GM10266 (cell line): ENCODE results near the gene MYL1.

ENCODE experiments used
- DNase-seq: peaks from one replicate; pipeline ENCODE4 v3.0.0; 2012; ENCODE audit errors: extremely low spot score
- TF ChIP-seq, protein P1 (sequence below): IDR thresholded peaks from 2 replicates; pipeline ENCODE4 v1.5.1; 2012; ENCODE audit warnings: mild to moderate bottlenecking, low read depth; ENCODE audit not compliant: control insufficient read depth, insufficient read depth; ENCODE audit errors: missing control alignments

Gene MYL1

DNA sequence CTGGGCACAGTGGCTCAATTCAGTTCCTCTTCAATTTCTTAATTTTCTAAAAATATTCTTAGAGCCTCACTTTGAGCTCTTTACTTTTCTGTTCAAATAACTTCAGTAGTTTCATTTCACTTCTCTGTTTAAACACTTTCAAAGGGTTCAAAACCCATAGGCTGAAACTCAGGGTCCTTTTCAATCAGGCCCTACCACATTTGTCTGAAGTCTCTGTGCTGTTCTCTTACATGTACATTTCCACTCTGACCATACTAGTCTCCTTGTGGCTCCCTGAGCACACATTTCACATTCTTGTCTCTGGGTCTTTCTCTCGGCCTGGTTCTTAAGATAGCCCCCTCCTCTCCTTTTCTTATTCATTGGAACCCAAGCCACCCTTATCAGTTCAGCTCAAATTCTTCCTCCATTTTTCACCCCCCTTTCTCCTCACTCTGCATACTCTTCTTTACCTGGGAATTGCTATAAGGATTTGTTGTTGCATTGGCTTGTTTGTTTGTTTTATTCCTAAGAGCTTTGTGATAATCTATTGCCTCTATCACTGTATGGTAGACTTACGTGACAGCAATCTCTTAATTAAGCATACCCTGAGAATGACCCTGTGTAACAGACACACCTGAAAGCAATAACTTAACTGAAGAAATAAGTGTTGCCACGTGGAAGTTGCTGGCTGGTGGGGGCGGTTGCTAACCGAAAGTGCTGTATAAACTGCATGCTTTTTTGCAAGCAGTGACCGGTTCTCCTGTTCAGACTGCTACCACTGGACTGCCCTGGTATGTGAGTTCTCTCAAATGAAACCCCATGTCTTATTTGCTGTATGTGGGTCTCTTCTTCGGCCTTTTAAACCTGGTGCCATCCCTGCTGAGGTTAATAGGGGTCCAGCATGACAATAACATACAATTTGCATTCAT lies 62.0 kb downstream of the MYL1 start:
- TF ChIP-seq, protein P1, sequence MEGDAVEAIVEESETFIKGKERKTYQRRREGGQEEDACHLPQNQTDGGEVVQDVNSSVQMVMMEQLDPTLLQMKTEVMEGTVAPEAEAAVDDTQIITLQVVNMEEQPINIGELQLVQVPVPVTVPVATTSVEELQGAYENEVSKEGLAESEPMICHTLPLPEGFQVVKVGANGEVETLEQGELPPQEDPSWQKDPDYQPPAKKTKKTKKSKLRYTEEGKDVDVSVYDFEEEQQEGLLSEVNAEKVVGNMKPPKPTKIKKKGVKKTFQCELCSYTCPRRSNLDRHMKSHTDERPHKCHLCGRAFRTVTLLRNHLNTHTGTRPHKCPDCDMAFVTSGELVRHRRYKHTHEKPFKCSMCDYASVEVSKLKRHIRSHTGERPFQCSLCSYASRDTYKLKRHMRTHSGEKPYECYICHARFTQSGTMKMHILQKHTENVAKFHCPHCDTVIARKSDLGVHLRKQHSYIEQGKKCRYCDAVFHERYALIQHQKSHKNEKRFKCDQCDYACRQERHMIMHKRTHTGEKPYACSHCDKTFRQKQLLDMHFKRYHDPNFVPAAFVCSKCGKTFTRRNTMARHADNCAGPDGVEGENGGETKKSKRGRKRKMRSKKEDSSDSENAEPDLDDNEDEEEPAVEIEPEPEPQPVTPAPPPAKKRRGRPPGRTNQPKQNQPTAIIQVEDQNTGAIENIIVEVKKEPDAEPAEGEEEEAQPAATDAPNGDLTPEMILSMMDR = no peak
- DNase-seq = no peak

DNA sequence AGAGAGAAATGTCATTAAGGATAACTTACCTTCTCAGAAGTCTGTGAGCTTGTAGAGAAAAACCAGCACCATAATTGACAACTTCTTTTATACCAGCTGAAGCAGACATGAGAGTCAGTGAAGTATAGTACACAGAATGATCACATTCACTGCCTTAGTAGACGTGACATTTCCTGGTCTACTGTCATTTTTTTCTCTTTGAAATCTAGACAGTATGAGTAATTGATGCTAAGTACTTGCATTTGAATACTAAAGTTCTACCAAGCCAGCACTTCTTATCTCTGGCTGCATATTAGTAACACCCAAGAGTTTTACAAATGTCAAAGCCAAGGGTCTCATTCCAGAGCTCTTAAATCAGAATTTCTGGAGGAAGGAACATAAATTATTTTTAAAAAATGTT lies 64.4 kb downstream of the MYL1 start:
- TF ChIP-seq, protein P1 = no peak
- no peak for DNase-seq
